Tongue (tissue), 2 donors: ENCODE data around the gene CNNM4. TPM values are rescaled to one million over a fixed set of nuclear protein-coding genes. Genes with fewer than 3 reads are reported as not detected.

Source experiments
- DNase-seq: peaks from one replicate; pipeline ENCODE4 v3.0.0-alpha.2; 2015
- total RNA-seq: library from RNA; depleted of rRNA; stranded (reverse); fragments of >200 nt; gene quantifications from one replicate; pipeline ENCODE4 v1.2.3, GENCODE V29; 2014

CNNM4 gene
- total RNA-seq, result 39.2 TPM

DNA sequence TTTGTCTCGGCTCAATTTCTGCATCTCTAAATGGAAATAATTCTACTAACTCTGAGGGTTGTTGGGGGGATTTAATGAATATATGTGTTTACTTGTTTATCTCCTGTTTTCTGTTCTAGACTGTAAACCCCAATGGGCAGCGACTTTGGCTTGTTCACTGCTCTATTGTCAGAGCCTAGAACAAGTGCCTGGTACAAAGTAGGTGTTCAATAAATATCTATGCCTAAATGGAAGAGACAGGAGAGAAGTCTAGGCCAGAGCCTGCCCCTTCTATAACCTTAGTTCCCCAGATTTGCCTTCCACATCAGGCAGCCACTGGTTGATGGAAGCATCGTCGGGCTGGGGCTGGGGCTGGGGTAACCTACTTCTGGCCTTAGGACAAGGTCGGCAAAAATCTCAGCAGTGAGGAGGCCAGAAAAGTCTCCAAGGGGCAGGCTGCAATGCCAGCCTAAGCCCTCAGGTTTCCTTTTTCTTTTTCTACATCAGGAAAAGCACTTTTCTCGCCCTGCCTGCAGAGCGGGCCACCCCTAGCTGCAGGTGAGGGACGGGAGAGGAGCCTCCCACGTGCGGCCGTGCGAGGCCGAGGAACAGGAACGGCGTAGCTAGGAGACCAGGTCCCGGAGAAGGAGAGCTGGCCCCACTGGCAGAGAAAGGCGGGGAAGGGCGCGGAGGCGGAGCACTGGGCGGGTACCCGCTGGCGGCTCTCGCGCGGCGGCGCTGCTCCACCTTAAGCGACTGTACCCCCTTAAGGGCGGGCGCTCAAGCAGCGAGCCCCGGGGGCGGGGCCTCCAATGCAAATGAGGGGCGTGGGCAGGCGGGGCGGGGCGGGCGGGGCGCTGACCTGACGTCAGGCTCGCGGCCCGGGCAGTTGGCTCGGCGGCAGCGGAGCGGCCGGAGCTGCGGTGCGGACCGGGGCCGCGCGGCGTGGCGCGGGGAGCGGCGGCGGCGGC lies at the start of gene CNNM4:
CNNM4 (plus strand) TSS at position 867 of the 950 bp plus-strand sequence. CDS start 98 bp downstream, outside the sequence.
- peak; percentile 96 for DNase-seq

DNA sequence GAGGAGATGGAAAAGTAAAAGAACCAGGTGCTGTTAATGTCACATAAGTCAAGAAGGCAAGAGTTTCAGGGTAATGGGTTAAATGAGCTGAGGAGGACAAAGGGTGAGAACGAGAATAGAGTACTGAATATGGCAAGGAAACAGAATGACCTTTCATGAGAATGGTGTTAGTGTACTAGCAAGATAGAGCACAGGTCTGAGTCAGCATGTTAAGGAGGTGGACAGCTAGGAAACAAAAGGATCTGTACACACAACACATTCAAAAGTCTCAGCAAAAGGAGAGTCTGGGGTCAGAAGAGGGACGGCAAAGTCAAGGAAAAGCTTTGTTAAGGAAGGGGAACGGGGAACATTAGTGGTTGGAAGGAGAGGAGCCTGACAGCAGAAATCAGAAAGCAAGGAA lies 49.7 kb upstream of the CNNM4 start:
- no peak for DNase-seq

DNA sequence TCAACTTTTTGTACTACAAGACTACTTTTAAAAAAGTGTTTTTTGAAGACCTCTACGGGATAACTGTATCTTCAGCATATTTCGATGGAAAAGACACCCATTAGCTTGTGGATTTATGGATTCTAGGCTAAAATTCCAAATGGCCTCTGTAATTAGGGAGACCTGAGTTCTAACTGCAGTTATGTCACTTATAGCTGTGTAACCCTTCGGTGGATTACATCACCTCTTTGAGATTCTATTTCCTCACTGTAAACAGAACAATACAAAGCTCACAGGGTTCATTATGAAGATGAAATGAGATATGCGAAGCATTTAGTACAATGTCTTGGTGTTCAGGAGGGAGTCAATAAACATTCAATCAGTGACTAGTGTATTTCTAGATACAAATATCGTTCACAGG lies 45.0 kb upstream of the CNNM4 start:
- DNase-seq, result no peak

DNA sequence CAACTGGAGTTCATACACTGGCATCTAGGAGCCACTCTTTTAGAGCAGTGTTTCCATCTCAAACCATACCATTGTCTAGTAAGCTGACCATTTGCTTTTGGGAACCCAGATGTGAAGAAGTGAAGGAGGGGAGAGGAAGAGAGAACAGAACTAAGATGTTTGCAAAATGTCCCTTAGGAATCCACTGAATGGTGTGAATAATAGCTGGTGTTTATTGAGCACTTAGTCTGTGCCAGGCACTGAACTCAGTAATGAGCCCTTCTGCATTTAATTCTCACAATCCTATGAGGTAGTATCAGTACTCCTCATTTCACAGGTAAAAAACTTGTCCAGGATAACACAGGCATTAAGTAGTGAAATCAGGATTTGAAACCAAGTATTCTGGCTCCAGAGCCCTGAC lies 44.3 kb upstream of the CNNM4 start:
- no peak for DNase-seq

DNA sequence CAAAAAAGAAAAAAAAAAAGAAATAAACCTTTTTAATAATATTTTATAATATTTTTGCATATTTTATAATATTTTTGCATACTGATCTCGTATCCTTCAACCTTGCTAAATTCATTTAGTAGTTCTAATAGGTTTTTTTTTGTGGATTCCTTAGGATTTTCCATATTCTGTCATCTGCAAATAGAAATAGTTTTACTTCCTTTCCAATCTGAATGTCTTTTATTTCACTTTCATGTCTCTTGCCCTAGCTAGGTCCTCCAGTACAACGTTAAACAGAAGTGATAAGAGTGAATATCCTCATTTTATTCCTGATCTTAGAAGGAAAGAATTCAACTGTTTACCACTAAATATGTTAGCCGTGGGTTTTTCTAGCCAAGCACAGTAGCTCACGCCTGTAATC lies 34.6 kb upstream of the CNNM4 start:
- DNase-seq, result no peak

DNA sequence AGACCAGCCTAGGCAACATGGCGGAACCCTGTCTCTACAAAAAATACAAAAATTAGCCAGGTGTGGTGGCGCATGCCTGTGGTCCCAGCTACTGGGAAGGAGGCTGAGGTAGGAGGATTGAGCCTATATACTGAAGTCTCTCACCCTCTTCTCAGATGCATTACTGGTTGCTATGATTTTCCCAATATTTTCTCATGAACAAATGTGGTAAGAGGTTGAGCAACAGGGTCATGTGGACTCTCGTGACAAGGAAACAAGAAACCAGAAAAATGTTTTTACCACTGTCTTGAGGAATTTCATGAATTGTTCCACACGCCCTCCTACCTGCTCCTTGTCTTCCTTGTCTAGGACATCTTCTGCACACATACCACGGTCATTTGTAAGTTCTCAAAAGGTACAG lies 33.3 kb upstream of the CNNM4 start:
- no peak for DNase-seq

DNA sequence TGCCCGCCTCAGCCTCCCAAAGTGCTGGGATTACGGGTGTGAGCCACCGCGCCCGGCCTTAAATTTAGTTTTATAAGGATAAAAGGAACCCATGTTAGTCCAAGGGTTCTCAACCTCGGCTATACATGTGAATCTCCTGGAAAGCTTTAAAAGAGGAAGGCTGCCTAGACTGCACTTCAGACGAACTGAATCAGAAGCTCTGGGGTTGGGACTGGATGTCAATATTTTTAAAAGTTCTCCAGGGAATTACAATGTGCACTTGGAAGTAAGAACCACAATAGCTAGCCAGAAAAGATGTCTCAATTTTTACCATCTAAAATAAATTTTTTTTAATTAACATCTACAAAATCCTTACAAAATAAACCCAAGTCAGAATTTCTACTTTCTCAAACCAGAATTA lies 31.0 kb upstream of the CNNM4 start:
- no peak for DNase-seq

DNA sequence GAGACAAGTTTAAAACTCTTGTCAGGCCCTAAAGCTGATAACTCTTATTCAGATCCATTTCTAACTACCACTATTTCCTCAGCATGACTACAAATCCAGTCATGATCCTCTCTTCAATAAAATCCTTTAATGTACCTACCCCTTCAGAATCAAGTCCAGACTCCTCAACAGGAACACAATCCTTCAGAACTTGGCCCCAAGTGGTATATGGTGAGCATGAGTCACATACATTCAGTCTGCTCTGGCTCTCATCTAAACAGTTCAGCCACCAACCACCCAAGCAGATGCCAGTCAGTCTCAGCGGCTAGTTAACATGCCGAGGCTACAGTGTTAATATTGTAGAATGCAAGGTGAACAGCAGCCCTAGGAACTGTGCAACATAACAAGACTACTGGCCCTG lies 30.5 kb upstream of the CNNM4 start:
- DNase-seq, result no peak

DNA sequence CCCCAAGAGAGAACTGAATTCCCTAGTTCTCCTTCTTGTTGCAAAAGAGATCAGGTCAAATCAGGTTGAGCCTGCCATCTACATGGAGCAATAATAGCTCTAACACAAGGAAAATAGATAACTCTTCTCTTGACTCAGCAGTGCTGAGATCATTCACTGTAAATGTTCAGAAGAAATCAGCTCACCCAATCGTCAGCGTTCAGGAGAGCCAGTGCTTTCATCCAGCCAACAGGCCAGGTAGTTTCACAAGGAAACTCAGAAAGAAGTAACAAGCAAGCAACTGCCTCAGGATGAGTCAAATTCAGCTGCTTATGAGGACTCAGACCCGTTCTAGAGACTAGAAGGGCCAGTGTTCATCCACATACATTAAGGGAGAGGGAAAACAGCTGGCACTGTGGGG lies 26.8 kb upstream of the CNNM4 start:
- no peak for DNase-seq

DNA sequence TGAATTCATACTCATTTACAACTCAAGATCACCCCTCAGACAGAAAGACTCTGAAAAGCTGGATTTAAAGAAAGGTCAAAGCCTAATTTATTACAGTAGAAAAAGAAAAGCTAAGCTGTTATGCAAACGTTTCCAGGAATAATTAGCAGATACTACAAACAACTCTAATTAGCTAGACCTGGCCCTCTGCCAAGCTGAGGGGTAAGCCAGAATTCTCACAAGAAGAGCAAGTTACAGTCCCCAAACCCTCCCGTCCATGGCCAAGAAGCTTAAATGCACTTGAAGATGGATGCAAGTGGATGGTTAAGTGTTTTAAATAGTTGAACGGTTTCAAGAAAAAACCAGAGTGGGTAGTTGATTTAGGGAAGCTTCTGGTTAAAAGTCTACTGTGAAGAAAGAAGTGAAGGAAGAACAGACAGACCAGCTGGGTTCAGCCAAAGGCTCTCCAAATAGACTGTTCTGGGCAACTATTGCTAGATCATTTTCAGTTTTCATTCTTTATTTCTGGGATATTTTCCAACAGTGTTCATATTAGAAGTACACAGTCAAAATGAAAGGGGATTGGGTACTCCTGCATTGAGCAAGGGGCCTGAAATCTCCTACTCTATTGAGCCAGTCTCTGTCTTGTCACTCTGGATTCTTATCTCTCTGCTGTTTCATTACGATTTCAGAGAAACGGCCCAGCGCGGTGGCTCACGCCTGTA lies 25.7 kb upstream of the CNNM4 start:
- DNase-seq, result peak; percentile 30

DNA sequence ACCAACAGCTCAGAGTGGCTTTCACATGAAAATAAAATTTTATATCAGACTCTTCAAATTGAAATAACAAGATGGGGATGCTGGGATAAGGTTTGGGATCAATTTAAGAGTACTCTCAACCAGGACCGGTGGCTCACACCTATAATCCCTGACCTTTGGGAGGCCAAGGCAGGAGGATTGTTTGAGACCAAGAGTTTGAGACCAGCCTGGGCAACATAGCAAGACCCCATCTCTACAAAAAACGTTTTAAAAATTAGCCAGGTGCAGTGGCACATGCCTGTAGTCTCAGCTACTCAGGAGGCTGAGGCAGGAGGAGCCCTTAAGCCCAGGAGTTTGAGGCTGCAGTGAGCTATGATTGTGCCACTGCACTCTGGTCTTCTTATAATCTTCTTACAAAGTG lies 23.5 kb upstream of the CNNM4 start:
- no peak for DNase-seq

DNA sequence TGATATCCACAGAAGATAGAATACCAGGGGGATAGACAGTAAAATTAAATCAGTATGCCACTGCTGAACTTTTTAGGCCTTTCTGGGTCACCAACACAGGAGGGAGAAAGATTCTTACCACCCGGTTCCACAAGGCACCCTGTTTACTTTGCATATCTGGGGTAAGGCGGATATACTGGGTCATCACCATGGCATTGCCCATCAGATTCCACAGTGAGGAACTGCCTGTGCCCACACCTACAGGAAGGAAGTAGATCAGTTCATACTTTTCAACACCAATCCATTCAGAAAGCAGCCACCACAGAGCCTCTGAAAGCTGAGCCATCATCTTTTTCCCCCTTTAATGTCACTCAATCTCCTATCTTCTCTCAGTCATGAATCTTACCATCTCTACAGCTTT lies 22.9 kb upstream of the CNNM4 start:
- DNase-seq, result no peak

DNA sequence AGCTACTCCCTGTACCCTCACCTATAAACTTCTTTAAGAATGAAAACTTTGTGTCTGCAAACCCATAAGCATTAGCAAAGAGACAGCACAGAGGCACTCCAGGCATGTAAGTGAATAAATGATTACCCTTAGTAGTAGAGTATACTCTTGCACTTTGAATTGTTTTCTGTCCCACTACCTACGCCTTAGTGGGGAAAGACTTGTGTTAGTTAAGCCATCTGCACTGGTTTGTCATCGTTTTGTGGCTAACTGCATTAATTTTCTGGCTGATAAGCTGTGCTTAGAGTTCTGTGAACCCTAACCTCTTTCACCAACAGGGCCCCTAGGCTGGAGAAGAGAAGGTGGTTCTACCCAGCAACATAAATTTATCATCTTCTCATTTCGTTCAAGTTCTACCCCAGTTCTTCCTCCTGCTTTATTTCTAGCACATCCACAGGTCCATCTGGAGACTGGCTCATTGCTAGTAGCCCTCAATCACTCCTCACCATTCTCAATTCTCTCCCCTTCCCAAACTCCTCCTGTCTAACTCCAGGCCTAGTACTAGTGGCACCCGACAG lies 21.5 kb upstream of the CNNM4 start:
- no peak for DNase-seq

DNA sequence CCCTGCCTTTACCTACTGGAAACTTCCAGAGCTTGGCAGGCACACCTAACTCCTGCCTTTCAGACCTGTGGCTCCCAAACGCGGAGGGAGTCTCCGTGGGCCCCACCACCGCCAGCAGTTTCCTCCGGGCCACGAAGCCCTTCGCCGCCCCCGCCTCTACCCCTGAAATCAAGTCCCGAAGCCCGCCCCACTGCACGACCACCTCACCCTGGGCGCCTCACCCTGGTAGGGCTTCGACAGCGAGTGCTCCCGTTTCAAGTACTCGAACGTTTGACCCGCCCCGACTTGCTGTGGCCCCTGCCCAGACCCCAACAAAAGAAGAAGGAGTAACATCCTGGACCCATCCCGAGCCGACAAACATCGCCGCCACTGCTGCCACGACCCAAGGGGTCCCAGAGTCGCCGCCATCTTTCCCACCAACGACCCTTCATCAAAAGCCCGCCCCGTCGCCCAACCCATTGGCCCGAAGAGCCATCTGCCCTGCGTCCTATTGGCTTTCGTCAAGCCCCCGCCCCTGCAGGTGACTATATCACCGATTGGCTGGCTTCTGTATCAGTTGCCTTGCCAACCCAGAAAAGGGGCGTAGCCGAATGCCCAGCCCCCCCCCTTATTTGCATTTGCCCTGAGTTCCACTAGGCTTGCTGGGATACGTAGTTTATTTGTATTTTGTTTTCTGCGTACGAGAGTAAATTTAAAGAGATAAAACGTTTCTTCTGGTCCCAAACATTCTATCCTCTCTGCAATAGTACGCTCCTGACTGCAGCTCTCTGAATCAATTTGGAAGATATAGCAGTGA lies 20.9 kb upstream of the CNNM4 start, which contains the start of gene LMAN2L:
LMAN2L (minus strand) TSS at position 432 of the 796 bp plus-strand sequence; CDS start at position 408, 24 bp downstream.
- DNase-seq, result peak; percentile 99

DNA sequence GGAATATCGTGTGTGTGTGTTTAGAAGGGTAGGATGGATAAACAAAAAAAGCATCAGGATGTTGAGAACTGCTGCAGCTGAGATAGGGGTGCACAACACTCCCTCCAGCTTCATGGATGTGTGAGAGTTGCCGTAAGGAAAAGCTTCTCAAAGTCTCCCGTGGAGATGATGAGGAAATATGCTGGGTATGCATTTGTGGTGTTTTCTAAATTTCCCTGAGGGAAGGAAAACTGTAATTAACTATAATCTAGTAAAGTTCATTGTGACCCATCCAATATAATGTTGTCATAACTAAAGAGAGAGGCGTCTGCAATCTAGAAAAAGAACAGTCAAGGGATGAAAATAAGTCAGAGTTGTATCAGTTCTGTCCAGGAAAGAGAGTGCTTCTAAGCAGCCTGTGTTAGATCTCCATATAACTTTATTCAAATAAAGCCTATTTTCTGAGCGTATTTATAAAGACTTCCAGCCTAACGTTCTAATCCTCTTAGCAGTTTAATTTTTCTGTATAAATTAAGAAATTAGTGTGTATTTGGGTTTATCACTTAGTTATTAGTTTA lies 13.6 kb upstream of the CNNM4 start:
- DNase-seq, result no peak

DNA sequence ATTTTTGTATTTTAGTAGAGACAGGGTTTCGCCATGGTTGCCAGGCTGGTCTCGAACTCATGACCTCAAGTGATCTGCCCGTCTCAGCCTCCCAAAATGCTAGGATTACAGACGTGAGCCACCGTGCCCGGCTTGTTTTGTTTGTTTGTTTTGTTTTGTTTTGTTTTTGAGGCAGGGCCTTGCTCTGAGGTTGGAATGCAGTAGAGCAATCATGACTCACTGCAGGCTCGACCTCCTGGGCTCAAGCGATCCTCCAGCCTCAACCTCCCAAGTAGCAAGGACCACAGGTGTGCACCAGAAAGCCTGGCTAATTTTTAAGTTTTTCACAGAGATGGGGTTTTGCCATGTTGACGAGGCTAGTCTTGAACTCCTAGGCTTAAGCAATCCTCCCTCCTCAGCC lies 8.9 kb upstream of the CNNM4 start:
- no peak for DNase-seq

DNA sequence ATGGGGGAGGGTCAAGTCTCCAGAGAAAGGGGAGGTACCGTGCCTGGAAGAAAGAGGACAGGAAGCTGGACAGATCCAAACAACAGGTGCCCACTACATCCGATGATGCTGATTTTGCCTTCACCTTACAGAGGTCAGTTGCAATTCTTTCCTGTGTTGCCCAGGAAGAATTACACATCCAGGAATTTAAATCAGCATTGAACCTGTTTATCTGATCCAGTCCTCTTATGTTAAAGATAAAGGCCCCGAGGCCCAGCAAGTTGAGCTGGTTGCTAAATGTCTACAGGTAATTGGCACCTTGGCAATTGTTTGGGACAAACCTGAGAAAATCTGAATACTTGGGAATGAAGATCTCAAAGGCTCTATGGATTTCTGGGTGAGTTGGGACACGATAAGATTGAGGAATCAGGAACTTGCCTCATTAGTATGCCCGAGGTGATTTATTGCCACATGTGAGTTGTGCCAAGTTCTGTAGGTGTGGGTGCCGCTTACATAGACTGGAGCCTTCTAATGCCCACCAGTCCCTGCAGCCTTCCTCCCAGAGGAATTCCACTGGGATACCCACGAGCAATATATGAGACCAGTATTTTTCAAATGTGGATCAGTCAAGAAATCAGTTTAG lies 6.9 kb upstream of the CNNM4 start:
- DNase-seq, result no peak

DNA sequence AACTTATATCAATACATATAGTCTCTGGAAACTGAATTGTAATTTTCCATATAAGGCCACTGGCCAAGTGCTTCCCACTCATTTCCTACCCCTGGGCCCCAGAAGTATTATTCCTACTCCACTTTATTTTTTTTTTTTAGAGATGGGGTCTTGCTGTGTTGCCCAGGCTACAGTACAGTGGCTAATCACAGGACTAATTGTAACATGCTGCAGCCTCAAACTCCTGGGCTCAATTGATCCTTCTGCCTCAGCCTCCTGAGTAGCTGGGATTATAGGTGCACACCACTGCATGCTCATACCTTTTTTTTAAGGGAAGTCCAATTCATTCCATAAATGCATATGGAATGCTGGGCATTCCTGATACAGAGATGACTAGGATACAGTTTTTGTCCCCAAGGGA lies 6.4 kb upstream of the CNNM4 start:
- DNase-seq, result no peak

DNA sequence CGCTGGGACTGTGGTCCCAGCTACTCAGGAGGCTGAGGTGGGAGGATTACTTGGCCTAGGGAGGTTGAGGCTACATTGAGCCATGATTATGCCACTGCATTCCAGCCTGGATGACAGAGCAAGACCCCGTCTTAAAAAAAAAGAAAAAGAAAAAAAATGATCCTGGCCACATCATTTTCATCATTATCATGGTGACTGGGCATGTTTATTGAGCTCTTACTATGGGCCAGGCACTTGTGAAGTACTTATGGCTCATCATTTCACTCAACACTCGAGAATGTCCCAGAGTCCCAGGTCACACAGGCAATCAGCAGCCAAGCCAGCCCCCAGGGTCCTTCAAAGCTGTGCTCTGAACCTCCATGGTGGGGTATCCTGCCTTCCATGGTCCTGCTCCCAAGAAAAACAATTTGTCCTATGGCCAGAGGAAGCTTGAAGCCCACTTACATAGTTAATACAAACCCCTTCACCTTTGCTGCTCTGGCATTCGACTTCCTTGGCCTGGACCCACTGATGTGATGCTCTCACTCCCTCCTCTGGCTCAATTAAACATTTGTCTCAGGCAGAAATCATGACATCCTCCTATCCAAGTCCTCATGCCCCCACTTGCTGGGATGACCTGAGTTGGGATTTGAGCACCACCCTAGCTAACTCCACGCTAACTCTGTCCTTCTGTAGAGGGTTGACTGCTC lies 3.8 kb upstream of the CNNM4 start:
- no peak for DNase-seq

DNA sequence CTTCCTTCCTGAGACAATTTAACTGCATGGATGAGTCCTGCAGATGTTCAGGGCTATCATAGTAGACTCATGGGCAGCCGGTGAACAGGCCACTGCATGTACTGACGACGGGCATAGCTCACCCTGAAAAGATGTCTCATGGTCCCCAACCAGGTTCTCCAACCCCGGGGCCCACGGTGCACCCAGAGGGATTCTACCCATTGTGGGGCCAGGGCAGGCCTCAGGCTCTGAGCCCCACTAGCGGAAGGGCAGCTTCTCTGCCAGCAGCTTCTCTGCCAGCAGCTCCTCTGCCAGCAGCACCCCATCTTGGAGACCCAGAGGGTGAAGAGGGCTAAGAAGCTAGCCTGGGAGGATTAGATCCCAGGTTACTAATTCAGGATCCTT lies 3.2 kb upstream of the CNNM4 start:
- DNase-seq, result no peak

DNA sequence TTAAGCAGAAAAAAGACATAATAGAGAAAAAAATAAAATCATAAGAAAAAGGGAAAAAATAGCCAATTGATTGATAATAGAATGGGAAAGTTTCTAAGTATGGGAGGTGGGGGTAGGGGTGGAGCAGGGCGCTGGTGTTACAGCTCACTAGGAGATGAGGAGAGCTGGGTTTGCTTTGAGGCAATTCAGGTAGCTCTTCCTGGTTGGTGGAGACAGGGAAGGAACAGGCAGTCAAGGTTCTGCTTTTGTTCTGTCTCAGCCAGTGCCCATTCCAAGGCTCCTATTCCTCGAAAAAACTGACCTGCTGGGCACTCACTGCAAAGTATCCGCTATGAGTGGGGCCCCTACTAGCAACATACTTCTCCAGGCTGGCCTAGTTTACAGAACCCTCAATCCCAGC lies 1.7 kb upstream of the CNNM4 start:
- no peak for DNase-seq
